DND-41 (cell line): Measurements from ENCODE around the gene OR56A1.

Experiments used
- ATAC-seq: fragments of 200-7000 bp; cut with Tn5 transposase; 3 replicates; pipeline ENCODE4 v1.9.1; 2021; ENCODE audit warnings: low read depth; ENCODE audit not compliant: insufficient read depth
- DNase-seq: peaks from one replicate; pipeline ENCODE4 v3.0.0-alpha.2; 2020
- H2AFZ ChIP-seq: 2 replicates; pipeline ENCODE4 v1.6.0; 2012; ENCODE audit warnings: low read depth, low read length
- H3K27ac ChIP-seq: 2 replicates; pipeline ENCODE4 v1.5.1; 2012; ENCODE audit warnings: low read length, inconsistent platforms
- H3K27me3 ChIP-seq: fragments of 200-600 bp; sonication (generic); 2 replicates; pipeline ENCODE4 v1.6.0; 2012; ENCODE audit warnings: low read length, mild to moderate bottlenecking, inconsistent platforms; ENCODE audit not compliant: insufficient read depth, poor library complexity
- H3K36me3 ChIP-seq: 2 replicates; pipeline ENCODE4 v1.5.1; 2012; ENCODE audit warnings: low read length, inconsistent platforms; ENCODE audit not compliant: insufficient read depth
- H3K4me1 ChIP-seq: 2 replicates; pipeline ENCODE4 v1.5.1; 2012; ENCODE audit warnings: mild to moderate bottlenecking, low read length; ENCODE audit not compliant: insufficient read depth
- H3K4me2 ChIP-seq: 2 replicates; pipeline ENCODE4 v1.6.0; 2012; ENCODE audit warnings: mild to moderate bottlenecking, moderate library complexity, low read length, inconsistent platforms; ENCODE audit not compliant: insufficient read depth
- H3K4me3 ChIP-seq, 2 experiments: fragments of 200-600 bp in 1 of 2; shearing (Covaris generic) in 1 of 2; 2 replicates each; pipeline ENCODE4 v1.5.1; 2012 to 2016; ENCODE audit warnings: inconsistent platforms in 2 of 2, low read length in 2 of 2, mild to moderate bottlenecking in 2 of 2, low read depth in 1 of 2, moderate library complexity in 1 of 2
- H3K79me2 ChIP-seq: 2 replicates; pipeline ENCODE4 v1.6.0; 2012; ENCODE audit warnings: low read length, inconsistent platforms; ENCODE audit not compliant: insufficient read depth
- H3K9ac ChIP-seq: 2 replicates; pipeline ENCODE4 v1.6.0; 2012; ENCODE audit warnings: low read depth, mild to moderate bottlenecking, inconsistent platforms, low read length, moderate library complexity
- H3K9me3 ChIP-seq: 2 replicates; pipeline ENCODE4 v1.5.1; 2012; ENCODE audit warnings: low read length, moderate library complexity, mild to moderate bottlenecking, inconsistent platforms; ENCODE audit not compliant: insufficient read depth, severe bottlenecking
- H4K20me1 ChIP-seq: 2 replicates; pipeline ENCODE4 v1.6.0; 2012; ENCODE audit warnings: low read length; ENCODE audit not compliant: insufficient read depth
- EZH2 ChIP-seq: IDR thresholded peaks from 3 replicates; pipeline ENCODE4 v1.6.1; 2012; ENCODE audit warnings: borderline replicate concordance, low read depth, mild to moderate bottlenecking, moderate library complexity, low read length, inconsistent platforms; ENCODE audit not compliant: severe bottlenecking
- TF ChIP-seq, protein P1 (sequence below): IDR thresholded peaks from 2 replicates; pipeline ENCODE4 v1.5.1; 2012; ENCODE audit warnings: borderline replicate concordance, low read length, moderate library complexity, mild to moderate bottlenecking; ENCODE audit not compliant: poor library complexity, severe bottlenecking; ENCODE audit errors: extremely low read depth

The OR56A1 gene

DNA sequence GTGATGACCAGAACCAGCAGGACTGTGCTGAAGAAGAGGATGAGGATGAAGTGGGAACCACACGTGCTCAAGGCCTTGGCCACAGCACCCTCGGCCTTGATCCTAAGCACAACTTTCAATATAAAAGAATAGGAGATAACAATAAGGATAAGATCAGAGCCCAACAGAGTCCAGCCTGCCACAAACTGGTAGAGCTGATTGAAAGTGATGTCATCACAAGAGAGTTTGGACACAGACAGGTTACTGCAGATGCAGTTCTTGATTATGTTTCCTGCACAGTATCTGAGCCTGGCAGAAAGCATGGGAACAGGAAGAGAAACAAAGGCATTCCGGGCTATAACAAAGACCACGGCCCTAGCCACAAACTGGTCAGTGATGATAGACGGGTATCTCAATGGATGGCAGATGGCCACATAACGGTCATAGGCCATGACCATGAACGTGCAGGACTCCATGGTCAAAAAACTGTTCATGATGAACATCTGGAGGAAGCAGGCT is 28.3 kb downstream of the OR56A1 start:
- H4K20me1 ChIP-seq: no peaks in the 10 kb centered on the region
- no peaks in the 10 kb centered on the region for H3K4me1 ChIP-seq
- H2AFZ ChIP-seq: no peak overlapping the region
- no peak overlapping the region for H3K4me3 ChIP-seq
- H3K9ac ChIP-seq: no peak overlapping the region
- H3K27me3 ChIP-seq: peaks cover 5% of the 10 kb centered on the region
- no peak overlapping the region for H3K27ac ChIP-seq
- H3K36me3 ChIP-seq: no peaks in the 10 kb centered on the region
- DNase-seq (no peak), ATAC-seq (no peak)
- H3K4me2 ChIP-seq: no peak overlapping the region
- TF ChIP-seq, protein P1, sequence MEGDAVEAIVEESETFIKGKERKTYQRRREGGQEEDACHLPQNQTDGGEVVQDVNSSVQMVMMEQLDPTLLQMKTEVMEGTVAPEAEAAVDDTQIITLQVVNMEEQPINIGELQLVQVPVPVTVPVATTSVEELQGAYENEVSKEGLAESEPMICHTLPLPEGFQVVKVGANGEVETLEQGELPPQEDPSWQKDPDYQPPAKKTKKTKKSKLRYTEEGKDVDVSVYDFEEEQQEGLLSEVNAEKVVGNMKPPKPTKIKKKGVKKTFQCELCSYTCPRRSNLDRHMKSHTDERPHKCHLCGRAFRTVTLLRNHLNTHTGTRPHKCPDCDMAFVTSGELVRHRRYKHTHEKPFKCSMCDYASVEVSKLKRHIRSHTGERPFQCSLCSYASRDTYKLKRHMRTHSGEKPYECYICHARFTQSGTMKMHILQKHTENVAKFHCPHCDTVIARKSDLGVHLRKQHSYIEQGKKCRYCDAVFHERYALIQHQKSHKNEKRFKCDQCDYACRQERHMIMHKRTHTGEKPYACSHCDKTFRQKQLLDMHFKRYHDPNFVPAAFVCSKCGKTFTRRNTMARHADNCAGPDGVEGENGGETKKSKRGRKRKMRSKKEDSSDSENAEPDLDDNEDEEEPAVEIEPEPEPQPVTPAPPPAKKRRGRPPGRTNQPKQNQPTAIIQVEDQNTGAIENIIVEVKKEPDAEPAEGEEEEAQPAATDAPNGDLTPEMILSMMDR: no peak
- no peaks in the 10 kb centered on the region for H3K79me2 ChIP-seq
- no peaks in the 10 kb centered on the region for H3K9me3 ChIP-seq

GRCh38 chr11:5994791-5995190 is 35.8 kb downstream of the OR56A1 start:
- Histone ChIP-seq H4K20me1 (no peaks in the 10 kb centered on the region), H3K27me3 (peaks cover 8% of the 10 kb centered on the region), H3K9ac (no peak overlapping the region), H3K79me2 (no peaks in the 10 kb centered on the region), H3K27ac (no peak overlapping the region), H2AFZ (no peak overlapping the region), H3K4me1 (no peaks in the 10 kb centered on the region), H3K4me3 (no peak overlapping the region), H3K4me2 (no peak overlapping the region), H3K9me3 (no peaks in the 10 kb centered on the region), H3K36me3 (no peaks in the 10 kb centered on the region)
- TF ChIP-seq, protein P1: no peak
- no peak for TF ChIP-seq EZH2
- DNase-seq: no peak
- ATAC-seq: no peak

GRCh38 chr11:5992604-5993251 is 37.8 kb downstream of the OR56A1 start:
- Histone ChIP-seq H2AFZ (no peak overlapping the region), H3K27ac (no peak overlapping the region), H3K79me2 (no peaks in the 10 kb centered on the region), H3K4me1 (no peaks in the 10 kb centered on the region), H3K4me3 (no peak overlapping the region), H3K9ac (no peak overlapping the region), H4K20me1 (no peaks in the 10 kb centered on the region), H3K4me2 (no peak overlapping the region), H3K27me3 (peaks cover 8% of the 10 kb centered on the region), H3K36me3 (no peaks in the 10 kb centered on the region), H3K9me3 (no peaks in the 10 kb centered on the region)
- TF ChIP-seq, protein P1: peak; percentile 61
- no peak for TF ChIP-seq EZH2
- DNase-seq (no peak), ATAC-seq (no peak)

GRCh38 chr11:5992150-5992549 is 38.4 kb downstream of the OR56A1 start:
- no peaks in the 10 kb centered on the region for H3K79me2 ChIP-seq
- no peak for TF ChIP-seq EZH2
- TF ChIP-seq, protein P1: no peak
- no peak overlapping the region for H2AFZ ChIP-seq
- no peak overlapping the region for H3K27ac ChIP-seq
- H3K4me1 ChIP-seq: no peaks in the 10 kb centered on the region
- DNase-seq (no peak), ATAC-seq (no peak)
- H3K4me3 ChIP-seq: no peak overlapping the region
- H3K27me3 ChIP-seq: peaks cover 5% of the 10 kb centered on the region
- no peaks in the 10 kb centered on the region for H4K20me1 ChIP-seq
- no peaks in the 10 kb centered on the region for H3K36me3 ChIP-seq
- H3K9ac ChIP-seq: no peak overlapping the region
- H3K4me2 ChIP-seq: no peak overlapping the region
- H3K9me3 ChIP-seq: no peaks in the 10 kb centered on the region
